Measurements from ENCODE around the gene ATP6V0A1.
A peak's percentile ranks its signal among the peaks of the same experiment; 100 is the strongest.
"Not testable (repeated sequence)": the region's sequence is repeated elsewhere in the genome, so short reads cannot be mapped to it uniquely, and the experiment has no call there.

ATP6V0A1 gene

DNA sequence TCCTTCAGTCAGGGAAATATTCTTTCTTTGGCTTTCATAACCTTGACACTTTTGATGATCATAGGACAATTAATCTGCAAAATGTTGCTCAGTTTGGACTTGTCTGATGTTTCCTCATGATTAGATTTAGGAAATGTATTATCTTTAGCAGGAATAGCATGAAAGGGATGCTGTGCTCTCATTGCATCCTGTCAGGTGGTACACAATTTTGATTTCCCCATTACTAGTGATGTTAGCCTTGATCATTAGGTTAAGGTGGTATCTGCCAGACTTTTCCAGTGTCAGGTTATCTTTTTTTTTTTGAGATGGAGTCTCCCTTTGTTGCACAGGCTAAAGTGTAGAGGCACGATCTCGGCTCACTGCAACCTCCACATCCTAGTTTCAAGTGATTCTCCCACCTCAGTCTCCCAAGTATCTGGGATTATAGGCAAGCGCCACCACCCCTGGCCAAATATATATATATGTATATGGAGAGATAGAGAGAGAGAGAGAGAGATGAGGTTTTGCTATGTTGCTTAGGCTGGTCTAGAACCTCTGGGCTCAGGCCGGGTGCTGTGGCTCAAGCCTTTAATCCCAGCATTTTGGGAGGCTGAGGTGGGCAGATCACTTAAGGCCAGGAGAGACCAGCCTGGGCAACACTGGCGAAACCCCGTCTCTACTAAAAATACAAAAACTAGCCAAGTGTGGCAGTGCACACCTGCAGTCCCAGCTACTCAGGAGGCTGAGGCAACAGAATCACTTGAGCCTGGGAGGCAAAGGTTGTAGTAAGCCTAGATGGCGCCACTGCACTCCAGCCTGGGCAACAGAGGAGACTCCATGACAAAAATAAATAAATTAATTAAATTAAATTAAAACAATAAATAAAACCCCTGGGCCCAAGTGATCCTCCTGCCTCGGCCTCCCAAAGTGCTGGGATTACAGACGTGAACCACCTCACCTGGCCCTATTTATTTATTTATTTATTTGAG is 19.8 kb upstream of the ATP6V0A1 start:
- peak; percentile 30 for DNase-seq

DNA sequence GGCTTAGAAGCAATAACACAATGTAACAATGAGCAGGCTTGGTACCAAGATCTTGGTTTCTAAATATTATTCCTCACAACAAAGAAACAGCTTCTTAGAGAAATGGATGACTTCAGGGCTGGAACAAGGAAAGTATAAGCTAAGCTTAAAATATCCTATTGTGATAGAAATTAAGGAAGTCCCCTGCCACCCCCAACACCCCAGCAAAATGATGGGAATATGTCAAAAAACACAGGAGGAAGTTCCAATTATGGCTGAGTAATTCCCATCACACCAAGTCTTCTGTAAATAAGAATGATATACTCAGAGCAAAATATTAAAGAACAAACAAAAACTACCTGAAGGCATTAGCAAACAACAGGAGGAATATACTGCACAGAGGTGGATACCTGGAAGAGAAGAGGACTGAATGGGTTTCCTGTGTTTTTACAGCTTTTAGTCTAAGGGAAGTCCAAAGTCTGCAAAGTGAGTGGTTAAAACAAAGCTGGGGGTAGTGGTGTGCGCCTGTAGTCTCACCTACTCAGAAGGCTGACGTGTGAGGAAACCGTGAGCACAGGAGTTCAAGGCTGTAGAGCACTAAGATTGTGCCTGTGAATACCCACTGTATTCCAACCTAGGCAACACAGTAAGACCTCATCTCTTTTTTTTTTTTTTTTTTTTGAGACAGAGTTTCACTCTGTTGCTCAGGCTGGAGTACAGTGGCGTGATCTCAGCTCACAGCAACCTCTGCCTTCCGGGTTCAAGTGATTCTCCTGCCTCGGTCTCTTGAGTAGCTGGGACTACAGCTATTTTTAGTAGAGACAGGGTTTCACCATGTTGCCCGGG is 17.1 kb upstream of the ATP6V0A1 start:
- DNase-seq = no peak

DNA sequence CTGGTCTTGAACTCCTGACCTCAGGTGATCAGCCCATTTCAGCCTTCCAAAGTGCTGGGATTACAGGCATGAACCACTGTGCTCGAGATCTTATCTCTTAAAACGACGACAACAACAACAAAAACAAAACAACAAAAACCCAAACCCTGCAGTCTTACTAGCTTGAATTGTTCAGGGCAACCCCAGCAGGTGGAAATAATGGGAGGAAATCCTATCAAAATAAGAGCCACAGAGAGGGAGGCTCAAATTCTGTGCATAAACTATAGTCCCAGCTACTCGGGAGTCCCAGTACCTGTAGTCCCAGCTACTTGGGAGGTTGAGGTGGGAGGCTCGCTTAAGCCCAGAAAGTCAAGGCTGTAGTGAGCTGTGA is 16.5 kb upstream of the ATP6V0A1 start:
- DNase-seq = no peak

DNA sequence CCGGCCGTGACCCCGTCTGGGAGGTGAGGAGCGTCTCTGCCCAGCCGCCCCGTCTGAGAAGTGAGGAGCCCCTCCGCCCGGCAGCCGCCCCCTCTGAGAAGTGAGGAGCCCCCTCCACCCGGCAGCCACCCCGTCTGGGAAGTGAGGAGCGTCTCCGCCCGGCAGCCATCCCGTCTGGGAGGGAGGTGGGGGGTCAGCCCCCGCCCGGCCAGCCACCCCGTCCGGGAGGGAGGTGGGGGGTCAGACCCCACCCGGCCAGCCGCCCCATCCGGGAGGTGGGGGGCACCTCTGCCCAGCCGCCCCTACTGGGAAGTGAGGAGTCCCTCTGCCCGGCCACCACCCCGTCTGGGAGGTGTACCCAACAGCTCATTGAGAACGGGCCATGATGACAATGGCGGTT is 9.5 kb upstream of the ATP6V0A1 start:
- DNase-seq = not testable (repeated sequence)

DNA sequence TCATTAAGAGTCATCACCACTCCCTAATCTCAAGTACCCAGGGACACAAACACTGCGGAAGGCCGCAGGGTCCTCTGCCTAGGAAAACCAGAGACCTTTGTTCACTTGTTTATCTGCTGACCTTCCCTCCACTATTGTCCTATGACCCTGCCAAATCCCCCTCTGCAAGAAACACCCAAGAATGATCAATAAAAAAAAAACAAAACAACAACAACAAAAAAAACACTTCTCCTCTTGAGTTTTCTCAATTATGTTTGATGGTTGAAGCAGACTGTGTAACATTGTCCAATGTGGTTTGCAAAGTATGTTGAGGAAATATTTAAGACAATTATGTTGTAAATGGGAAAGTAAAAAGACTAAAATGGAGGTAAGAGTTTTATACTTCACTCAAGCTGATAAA is 8.8 kb upstream of the ATP6V0A1 start:
- not testable (repeated sequence) for DNase-seq

DNA sequence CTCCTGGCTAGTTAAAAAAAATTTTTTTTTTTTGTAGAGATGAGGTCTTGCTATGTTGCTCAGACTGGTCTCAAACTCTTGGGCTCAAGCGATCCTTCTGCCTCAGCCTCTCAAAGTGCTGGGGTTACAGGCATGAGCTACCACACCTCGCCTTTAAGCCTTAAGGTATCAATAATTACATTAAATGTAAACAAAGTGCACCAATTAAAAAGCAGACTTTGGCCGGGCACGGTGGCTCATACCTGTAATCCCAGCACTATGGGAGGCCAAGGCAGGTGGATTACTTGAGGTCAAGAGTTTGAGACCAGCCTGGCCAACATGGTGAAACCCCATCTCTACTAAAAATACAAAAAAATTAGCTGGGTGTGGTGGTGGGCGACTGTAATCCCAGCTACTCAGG is 7.4 kb upstream of the ATP6V0A1 start:
- DNase-seq = not testable (repeated sequence)

DNA sequence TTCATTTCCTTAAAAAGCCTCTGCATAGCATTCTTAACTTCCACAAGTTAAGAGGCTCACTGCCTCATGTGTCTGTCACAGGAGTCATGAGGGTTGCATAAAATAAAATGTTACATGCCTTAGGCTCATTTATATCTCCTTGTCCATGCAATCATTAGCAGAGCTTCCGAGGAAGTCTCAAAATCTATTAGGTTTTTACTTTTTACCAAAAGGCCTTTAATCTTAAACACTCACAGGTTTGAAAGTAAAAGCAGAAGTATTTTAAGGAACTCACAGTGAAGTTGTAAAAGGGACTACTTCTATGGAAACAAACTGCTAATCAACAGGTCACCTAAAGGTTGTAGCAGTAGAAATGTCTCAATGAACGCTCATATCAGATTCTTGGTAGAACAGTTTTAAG is 5.2 kb upstream of the ATP6V0A1 start:
- no peak for DNase-seq

DNA sequence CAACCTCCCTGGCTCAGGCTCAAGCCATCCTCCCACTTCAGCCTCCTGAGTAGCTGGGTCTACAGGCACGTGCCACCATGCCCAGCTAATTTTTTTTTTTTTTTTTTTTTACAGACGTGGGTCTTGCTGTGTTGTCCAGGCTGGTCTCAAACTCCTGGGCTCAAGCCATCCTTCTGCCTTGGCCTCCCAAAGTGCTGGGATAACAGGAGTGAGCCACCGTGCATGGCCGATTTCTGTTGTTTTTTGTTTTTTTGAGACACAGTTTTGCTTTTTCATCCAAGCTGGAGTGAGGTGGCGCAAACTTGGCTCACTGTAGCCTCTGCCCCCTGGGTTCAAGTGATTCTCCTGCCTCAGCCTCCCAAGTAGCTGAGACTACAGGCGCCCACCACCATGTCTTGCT is 3.7 kb upstream of the ATP6V0A1 start:
- not testable (repeated sequence) for DNase-seq

DNA sequence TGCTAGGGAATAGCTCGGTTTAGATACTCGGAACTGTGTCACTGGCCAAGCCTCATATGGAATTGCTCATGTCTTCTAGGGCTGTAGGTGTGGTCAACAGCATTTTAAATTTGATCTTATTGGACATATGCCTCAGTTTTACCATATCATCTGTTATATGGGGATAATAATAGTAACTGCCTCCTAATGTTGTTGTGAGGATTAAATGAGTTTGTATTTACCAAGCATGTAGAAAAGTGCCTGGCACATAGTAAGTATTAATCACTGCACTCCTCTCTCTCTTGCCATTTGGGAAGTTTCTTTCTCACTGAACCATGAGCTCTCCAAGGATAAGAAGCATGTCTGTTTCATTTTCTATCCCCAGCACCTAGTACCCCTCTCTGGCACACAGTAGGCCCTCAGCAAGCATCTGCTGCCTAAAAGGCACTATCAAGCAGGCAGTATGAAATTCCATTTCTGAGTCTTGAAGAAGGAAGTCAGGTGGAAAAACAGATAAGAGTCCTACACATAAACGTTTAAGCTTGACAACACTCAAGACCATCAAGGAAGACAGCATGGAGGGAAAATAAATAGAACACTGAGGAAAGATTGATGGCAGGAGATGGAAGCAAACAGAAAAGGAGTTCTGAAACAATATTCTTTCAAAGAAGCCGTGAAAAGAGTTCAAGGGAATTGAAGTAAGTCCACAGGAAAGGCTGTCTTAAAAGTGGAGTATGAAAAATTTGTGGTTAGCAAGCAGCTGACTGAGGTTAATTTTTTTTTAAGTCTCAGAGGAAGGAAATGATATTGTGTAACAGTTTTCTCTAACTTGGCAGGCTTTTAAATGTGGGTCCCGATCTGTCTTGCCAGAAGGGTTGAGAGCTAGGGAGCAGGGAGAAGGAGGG is 2.2 kb upstream of the ATP6V0A1 start:
- DNase-seq = peak; percentile 87

DNA sequence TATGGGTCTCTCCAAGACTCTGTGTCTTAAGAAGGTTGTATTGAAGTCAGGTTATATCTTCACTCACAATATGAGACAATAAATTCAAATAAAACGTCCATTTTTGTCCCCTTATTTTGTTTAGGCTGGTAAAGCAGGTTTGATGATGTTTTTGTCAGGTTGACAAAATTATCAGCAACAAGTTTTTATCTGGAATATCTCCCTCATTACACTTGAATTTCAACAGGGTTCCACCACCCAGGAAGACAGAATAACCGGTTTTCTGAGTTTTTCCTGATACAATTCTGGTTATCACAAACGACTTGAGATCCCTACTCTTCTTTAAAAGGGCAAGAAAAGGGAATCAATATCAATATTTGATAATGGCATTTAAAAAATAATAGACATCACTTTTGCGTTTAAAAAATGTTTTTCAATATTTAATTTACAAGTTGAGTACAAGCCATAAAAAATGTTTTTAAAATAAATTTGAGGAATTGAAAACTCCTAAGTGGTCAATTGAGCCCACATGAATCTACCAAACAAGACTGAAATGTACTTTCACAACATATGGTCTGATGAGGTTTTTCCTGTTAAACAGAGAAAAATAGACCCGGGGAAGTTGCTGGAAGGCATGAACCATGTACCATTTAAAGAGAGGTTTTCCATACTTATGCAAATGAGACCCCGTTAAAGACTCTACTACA is 1.4 kb upstream of the ATP6V0A1 start:
- DNase-seq = no peak

DNA sequence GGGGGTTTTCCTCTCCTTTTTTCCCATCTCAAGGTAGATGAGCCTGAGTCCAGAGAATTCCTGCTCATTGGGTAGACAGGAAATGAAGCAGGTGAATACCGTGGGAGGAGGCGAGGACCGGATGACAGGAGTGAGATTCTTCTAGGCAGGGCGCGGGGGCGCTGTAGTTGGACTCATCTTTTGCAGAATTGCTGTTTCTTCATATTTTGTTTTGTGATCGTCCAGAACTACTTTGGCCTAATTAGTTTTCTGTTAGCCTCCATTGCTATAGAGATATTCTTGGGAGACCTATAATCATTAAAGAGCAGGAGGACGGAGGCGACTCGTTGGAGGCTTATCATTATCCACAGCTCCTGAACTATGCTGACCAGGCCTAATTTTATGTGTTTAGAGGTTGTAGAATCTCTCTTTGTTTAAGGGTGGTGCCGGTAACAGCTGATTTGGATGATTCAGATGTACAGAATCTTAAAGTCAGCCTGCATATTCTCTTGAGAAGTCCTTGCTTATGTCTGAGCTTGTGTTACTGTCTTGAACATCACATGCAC is 650 bp downstream of the ATP6V0A1 start:
- peak; percentile 57 for DNase-seq

DNA sequence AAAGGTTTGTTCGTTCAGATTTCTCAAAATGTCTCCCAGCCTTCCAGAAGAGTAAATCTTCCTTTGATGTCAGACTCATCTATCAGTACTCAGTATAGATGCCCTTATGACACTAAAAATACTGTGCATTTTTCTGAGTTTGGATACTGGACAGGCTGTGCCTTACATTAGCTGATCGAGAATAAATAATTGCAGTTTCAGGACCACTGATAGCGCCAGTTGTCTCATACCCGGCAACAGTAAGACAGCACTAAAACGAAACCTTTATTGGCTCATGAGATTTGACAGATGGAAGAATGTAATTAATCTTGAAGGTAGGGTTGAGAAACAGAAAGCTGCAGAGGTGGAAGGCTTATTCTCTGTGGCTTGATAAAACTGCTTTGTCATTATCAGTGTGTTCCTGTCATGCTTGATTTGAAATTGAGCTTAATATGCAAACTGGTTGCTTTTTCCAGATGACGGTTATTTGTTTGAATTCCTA is 1.2 kb downstream of the ATP6V0A1 start:
- DNase-seq = peak; percentile 21

DNA sequence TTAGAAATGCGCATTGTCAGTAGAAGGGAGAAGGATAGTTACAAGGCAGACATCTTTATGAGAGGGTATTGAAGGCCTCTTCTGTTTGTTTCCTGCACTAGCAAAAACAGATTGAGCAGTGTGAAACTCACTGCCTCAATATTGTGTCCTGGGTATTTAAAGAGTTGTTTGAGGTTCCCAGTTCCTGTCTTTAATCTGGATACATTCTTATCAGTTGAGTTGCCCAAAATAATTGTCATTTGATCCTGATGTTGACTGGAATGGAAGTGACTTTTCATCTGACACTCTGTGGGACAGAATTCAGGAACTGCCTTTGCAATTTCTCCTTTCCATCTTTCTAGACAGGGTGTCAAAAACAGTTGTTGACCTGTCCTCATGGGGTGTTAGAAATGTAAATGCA is 1.7 kb downstream of the ATP6V0A1 start:
- DNase-seq = no peak

DNA sequence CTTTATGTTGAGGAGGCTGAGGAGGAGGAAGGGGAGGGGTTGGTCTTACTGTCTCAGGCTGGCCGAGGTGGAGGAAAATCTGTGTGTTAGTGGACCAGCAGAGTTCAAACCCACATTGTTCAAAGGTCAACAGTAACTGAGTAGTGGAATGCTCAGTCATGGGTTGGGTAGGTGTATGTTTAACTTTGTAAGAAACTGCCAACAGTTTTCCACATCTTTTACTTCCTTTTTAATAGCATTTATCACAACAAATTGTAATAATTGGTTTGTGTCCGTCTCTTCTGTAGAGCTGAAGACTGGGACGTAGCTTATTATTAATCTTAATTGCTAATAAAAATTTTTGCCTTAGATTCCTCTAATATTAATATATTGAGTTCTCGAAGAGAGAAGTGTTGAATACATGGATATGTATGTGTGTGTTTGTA is 5.3 kb downstream of the ATP6V0A1 start:
- no peak for DNase-seq

DNA sequence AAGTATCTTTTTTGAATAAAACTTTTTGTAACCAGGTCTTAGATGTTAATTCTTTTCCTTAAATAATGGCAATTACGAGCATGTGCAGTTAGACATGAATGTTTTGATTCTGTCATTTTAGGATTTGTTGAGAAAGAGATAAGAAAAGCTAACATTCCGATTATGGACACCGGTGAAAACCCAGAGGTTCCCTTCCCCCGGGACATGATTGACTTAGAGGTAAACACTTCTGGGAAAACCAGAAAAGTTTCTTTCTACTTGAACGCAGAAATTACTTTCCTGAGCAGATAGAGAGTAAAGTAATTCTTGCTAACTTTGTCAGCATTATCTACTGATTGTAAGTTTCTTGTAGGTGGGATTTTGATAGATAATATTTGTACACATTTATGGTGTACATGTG is 9.2 kb downstream of the ATP6V0A1 start:
- no peak for DNase-seq

DNA sequence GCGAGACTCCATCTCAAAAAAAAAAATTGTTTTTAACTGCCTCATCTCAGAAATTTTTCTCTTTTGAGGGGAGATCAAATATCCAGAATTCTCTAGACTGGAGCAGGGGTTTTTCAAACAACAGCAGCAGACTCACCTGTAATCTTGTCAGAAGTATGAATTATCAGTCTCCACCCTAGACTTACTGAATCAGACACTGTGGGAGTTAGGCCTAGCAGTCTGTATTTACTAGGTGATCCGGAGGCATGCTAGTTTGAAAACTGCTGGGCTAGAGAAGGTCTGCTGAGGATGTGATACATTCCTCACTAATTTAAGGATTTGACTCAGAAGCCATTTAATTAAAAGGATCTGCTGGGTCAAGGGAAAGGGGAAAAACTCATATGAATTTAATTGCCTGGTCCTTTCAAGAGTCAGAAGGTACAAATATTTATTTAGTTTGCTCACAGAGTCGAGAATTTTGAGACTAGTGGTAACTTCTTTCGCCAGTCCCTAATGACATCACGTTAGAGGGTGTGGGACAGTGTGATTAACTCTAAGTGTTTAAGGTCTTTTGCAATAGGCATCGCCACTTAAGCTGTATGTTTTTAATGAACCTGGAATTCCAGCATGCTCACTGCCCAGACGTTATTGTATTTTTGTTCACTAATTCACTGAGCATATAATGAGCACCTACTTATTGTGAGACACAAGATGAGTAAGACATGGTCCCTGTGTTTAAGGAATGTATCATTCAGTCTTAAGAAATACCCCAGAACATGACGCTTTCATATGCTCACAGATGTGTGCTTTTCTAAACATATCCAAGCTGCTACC is 14.2 kb downstream of the ATP6V0A1 start:
- DNase-seq = peak; percentile 94

DNA sequence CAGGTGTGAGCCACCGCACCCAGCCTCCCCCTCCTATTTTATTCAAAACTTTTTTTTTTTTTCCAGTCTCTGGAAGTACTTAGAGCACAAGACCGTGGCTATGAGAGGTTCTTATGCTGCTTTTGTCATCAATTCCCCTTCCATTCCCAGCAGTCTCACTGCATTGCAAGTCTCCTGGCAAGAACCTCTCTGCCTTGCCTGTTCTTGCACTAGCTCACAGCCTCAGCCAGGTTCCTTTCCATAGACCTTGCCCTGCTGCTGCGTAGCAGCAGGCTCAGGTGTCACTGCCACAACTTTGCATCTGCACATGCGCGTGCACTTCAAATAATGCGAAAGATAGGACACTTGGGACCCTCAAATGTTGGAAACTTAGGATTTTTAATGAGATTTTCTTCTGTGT is 15.6 kb downstream of the ATP6V0A1 start:
- DNase-seq = no peak

DNA sequence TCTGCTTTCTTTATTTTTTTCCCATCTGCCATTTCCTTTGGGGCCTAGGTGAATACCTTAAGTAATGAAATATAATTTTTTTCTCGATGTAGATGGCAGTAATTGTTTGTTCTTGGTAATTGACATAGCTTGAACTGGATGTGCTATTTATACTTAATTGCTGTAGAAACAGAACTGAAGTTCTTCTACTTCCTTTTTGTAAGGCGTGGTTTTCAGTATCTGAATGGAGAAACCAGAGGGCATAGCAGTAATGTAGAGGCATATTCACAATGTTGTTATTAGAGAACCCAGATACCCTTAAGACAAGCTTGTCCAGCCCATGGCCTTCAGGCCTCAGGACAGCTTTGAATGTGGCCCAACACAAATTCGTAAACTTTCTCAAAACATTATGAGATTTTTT is 16.4 kb downstream of the ATP6V0A1 start:
- DNase-seq = no peak

DNA sequence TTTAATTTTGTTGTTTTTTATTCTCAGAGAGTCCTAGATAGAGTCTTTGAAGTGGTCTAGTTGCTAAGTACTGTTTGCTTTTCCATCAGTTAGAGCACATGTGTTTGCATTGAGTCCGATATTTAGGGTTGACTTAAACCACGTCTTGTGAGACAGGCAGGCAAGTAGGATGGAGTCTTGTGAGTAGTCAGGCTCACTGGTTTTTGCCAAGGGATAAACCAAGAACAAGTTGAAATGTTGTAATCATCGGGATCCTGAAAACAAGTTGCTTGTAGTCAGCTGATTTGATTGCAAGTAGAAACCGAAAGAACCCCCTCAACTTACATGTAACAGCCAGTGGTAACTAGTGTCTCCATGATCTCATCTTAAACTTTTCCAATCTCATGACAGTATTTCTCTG is 17.2 kb downstream of the ATP6V0A1 start:
- no peak for DNase-seq

DNA sequence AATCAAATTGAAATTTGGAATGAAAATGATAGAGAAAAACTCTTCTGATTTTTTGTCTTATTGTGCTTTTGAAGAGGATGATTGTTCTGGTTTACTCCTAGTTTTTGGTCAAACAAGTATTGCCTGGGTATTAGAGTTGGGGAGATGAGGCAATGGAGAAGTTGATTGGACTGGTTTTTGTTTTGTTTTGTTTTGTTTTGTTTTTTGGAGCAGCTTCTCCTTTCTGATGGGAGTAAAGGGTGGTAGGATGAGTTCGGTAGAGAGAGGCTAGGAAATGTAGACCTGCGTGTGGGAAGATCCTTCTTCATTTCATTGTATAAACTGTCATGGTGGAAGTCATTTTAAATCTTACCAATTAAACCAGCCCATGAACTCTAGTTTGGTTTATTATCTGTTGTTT is 17.7 kb downstream of the ATP6V0A1 start:
- no peak for DNase-seq

DNA sequence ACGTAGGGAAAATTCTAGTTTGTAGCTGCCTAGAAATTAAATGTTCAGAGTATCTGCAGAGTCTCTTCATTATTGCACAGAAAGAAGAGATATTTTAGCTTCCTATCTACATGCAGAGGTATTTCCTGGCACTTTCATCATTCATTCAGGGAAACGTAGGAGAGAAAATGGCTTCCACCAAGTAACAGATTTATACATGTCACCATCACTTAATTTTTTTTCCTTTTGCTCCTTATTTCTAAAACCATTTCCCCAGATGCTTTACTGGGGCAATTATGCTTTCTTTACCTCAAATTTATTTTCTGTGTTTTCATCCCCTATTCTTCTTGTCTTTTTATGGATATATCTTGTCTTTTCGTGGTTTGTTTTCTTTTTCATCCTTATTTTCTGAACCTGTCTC is 18.5 kb downstream of the ATP6V0A1 start:
- DNase-seq = no peak
